ENCODE measurements around the gene ICAM2.

Gene ICAM2

DNA sequence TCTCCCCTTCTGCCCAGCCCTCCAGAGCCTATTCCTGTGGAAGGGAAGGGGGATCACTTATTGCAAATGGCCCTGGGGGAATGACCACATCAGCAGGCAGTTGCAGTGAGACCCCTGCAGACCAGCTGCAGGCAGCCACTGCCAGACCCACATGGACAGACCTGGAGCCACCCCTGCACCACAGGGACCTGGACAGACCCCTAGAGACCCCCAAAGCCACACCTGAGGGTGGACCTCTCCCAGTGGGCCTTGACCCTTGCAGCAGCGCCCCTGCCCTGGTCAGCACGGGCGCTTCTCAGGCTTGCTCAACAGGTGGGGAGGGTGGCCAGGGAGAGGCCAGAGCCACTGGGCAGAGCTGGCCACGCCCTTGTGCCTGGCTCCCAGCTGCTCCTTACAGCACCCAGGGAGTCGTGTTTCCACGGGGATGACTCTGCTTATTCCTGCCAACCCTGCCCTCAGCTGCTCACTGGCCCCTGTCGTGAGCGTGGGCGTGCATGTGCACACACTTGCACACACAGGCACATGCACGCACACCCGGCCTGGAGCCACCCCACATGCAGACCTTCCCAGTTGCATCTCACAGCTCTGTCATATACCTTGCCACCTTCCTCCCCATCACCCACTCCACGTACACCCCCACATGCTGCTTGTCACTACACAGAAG lies 46.4 kb downstream of the ICAM2 start:
- no peak for DNase-seq

- DNase-seq, result no peak
Observed at GRCh38 chr17:63973247-63973646, 47.2 kb downstream of the ICAM2 start.

GRCh38 chr17:63972796-63973195 lies 47.6 kb downstream of the ICAM2 start, which contains the start of gene SCN4A:
TSS of gene SCN4A (minus strand) at chr17:63972918. CDS start at chr17:63972841, 77 bp downstream.
- DNase-seq, result no peak

GRCh38 chr17:63969278-63969677 lies 51.2 kb downstream of the ICAM2 start:
- DNase-seq, result no peak

DNA sequence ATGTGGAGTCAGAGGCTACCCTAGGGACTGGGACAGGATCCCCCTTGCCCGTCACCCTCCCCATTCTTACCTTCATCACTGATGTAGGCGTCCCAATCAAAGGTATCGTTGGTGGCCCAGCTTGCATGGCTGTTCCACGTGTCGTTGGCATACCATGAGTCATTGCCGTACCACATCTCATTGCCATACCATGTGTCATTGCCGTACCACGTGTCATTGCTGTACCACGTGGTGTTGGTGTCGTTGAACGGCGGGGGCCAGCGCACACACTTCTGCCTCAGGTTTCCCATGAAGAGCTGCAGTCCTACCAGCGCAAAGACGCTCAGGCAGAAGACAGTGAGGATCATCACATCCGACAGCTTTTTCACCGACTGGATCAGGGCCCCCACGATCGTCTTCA lies 52.5 kb downstream of the ICAM2 start:
- DNase-seq, result no peak

DNA sequence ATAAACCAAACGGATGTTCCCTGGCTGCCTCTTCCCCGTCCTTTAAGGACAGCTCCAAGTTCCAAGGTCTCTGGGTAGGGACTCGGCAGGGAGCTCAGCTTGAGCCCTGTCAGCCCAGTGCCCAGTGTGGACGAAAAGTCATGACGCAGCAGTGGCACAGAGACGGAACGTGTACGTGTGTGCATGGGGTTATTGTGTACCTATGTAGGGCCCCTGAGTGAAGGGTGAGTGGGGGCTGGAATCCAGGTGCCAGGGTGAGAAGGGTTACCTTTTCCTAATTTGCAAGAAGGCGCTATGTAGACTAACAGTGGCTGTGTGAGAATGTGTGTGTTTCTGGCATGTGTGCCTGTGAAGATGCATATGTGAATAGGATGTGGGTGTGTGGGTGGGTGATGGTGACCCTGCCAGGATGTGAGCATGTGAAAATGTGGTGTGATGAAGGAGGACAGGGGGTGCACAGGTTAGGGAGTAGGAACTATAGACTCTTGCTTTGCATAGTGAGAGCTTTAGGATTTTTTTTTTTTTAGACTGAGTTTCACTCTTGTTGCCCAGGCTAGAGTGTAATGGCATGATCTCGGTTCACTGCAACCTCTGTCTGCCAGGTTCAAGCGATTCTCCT lies 53.7 kb downstream of the ICAM2 start:
- peak; percentile 42 for DNase-seq

GRCh38 chr17:63963123-63963522 lies 57.3 kb downstream of the ICAM2 start:
- DNase-seq, result no peak

GRCh38 chr17:63962298-63962744 lies 58.1 kb downstream of the ICAM2 start:
- no peak for DNase-seq

GRCh38 chr17:63961355-63962212 lies 58.8 kb downstream of the ICAM2 start:
- peak; percentile 57 for DNase-seq

DNA sequence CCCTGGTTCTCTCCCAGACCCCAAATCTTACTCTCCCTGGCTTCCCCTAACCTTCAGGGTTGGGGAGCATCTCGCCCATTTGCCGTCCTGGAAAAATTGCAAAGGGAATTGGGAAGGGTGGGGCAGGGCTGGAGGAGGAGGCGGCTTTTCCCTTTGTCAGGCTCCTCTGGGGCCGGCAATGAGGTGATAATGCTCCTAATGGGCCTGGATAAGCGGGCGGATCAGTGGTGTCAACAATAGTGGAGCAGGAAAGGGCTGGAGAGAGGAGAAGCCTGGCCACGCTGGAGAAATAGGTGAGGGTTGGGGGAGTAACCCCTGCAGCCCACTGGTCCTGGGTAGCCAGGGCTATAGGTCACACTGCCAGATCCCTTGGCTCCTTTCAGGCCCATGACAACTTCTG lies 60.0 kb downstream of the ICAM2 start:
- DNase-seq, result no peak

DNA sequence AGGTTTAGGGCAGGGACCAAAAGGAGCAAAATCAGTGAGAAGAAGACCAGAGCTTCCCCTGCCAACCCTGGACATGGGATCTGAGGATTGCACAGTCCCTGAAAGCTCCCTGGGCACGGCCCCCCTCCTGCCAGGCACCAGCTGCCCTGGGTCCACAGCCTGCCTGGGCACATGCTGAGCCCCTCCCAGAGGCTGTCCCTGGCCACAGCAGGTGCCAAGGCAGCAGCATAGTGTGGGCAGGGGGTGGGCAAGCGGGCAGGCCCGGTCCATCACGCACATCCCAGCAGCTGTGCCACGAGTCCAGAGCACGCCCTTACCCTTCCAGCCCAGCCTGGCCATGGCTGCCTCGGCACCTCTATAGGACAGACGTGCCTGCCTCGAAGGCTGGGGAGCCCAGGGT lies 60.4 kb downstream of the ICAM2 start:
- no peak for DNase-seq

DNA sequence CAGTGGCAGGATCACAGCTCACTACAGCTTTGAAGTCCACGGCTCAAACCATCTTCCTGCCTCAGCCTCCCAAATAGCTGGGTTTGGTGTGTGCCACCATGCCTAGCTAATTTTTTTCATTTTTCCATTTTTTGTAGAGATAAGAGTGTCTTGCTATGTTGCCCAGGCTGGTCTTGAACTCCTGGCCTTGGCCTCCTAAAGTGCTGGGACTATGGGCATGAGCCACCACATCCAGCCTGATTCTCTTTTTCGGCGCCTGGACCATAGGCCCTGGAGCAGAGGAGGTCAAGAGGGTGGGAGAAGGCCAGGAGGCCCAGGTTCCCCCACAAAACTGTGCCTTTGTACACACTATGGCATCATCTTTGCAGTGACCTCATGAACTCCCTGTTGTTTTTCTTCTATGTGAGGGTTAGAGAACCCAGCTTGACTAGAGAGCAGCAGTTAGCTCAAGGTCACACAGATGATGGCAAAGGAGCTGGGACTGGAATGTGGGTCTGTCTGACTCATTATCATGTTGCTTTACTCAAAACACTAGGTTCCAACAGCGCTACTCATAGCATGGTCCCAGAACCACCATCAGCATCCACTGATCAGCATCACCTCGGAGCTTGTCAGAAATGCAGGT lies 64.0 kb downstream of the ICAM2 start:
- DNase-seq, result no peak

DNA sequence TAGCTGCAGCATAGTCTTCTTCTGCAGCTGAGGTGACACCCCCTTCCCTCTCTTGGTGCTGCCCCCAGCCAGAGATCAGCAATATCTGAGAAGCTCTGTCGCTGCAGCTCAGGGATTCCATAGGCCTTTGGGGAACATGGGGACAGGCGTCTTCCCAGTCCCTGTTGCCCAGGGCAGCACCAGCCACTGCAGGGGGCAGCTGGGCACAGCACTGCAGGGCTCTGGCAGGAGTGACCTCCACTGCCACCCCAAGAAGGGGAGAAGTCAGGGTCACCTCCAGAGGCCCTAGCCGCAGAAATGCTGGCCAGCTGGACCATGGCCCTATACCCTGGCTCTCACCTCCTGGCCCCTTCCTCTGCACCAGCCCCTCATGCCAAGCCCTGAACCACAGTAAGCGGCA lies 64.6 kb downstream of the ICAM2 start:
- no peak for DNase-seq

DNA sequence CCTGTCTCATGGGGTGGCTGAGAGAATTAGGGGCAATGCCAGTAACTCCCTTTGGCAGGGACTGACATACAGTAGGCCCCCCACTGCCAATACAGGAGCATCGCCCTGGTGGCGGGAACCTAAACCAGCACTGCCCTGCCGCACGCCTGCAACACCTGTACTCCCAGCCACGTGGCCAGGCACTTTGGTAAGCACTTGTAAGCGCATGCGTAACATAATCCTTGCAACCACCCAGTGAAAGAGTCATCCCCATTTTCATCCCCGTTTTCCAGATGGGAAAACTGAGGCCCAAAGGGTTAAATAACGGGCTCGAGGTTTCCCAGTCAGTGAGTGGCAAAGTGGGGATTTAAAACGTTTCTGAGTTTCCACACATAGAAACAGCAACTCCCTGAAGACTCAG lies 65.2 kb downstream of the ICAM2 start:
- DNase-seq, result no peak

DNA sequence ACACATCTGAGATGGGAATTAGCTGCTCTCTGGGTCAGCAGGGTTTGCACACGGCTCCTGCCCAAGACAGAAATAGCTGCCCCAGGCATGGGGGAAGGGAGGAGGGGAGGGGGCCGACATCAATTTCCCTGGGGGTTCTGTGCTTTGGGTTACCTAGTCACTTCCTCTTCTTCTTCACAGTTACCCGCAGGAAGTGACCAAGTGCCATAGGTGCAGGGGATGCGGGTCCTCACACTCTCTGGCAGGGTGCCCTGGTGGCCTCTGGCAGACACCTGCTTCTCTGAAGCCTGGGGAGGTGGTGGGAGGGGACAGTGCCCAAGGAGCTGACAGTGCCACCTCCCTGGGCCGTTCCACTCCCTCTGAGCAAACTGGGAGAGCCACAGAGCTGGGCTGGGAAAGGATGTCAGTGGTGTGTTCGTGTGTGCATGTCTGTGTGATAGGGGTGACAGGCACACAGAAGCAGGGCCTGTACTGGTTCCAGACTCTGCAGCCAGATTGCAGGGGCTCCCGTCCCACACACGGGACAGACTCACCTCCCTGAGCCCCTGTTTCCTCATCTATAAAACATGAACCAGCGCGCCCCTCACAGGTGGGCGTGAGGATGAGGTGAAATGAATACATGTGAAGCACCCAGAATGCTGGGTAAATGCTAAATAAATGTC lies 65.9 kb downstream of the ICAM2 start:
- DNase-seq, result peak; percentile 49

All from CD4-positive, alpha-beta T cell treated with Interleukin-17A for 1 hour (primary cell).